OCI-LY1 (cell line): ENCODE data around the gene HEY2.

ENCODE experiments used
- H2AFZ ChIP-seq: fragments of 200-600 bp; sonication (generic), shearing (Covaris generic); 2 replicates; pipeline ENCODE4 v1.6.0; 2014; ENCODE audit warnings: antibody characterized with exemption, mild to moderate bottlenecking, low read length
- H3F3A ChIP-seq: fragments of 200-600 bp; sonication (generic), shearing (Covaris generic); 2 replicates; pipeline ENCODE4 v1.6.0; 2014; ENCODE audit warnings: mild to moderate bottlenecking, antibody characterized with exemption, low read length, moderate library complexity; ENCODE audit not compliant: insufficient read depth
- H3K27ac ChIP-seq: fragments of 200-600 bp; sonication (generic); 2 replicates; pipeline ENCODE4 v1.5.1; 2014; ENCODE audit warnings: low read length, mixed run types, mild to moderate bottlenecking, low read depth; ENCODE audit not compliant: poor library complexity, severe bottlenecking
- H3K27me3 ChIP-seq: fragments of 200-600 bp; sonication (generic); 2 replicates; pipeline ENCODE4 v1.6.0; 2014; ENCODE audit warnings: antibody characterized with exemption, mild to moderate bottlenecking, low read length, moderate library complexity; ENCODE audit not compliant: insufficient read depth
- H3K36me3 ChIP-seq: fragments of 200-600 bp; sonication (generic); 2 replicates; pipeline ENCODE4 v1.6.1; 2014; ENCODE audit warnings: mild to moderate bottlenecking, antibody characterized with exemption, low read length, moderate library complexity, mixed read lengths; ENCODE audit not compliant: insufficient read depth
- H3K4me1 ChIP-seq: fragments of 200-600 bp; sonication (generic); 2 replicates; pipeline ENCODE4 v1.5.1; 2014; ENCODE audit warnings: mild to moderate bottlenecking, low read length, moderate library complexity; ENCODE audit not compliant: insufficient read depth, severe bottlenecking
- H3K4me2 ChIP-seq: fragments of 200-600 bp; sonication (generic), shearing (Covaris generic); 2 replicates; pipeline ENCODE4 v1.6.1; 2014; ENCODE audit warnings: low read length
- H3K4me3 ChIP-seq: fragments of 200-600 bp; sonication (generic); 2 replicates; pipeline ENCODE4 v1.5.1; 2014; ENCODE audit warnings: low read length, low read depth, mild to moderate bottlenecking, mixed read lengths; ENCODE audit not compliant: poor library complexity, severe bottlenecking
- H3K79me2 ChIP-seq: fragments of 200-600 bp; shearing (Covaris generic); 2 replicates; pipeline ENCODE4 v1.6.1; 2016; ENCODE audit warnings: mixed run types, low read length, mixed read lengths; ENCODE audit not compliant: insufficient read depth
- H3K9ac ChIP-seq: fragments of 200-600 bp; sonication (generic), shearing (Covaris generic); 2 replicates; pipeline ENCODE4 v1.6.1; 2014; ENCODE audit warnings: mild to moderate bottlenecking, low read length, mixed read lengths
- H3K9me2 ChIP-seq: fragments of 200-600 bp; sonication (generic), shearing (Covaris generic); 2 replicates; pipeline ENCODE4 v1.6.1; 2014; ENCODE audit warnings: low read depth, mild to moderate bottlenecking, low read length, mixed read lengths
- H3K9me3 ChIP-seq: fragments of 200-600 bp; shearing (Covaris generic); 2 replicates; pipeline ENCODE4 v1.6.1; 2014; ENCODE audit warnings: low read length, mixed read lengths
- H4K20me1 ChIP-seq: fragments of 200-600 bp; sonication (generic), shearing (Covaris generic); 2 replicates; pipeline ENCODE4 v1.6.0; 2016; ENCODE audit warnings: mild to moderate bottlenecking, low read length; ENCODE audit not compliant: insufficient read depth
- CTCF ChIP-seq: fragments of 200-600 bp; sonication (generic), shearing (Covaris generic); IDR thresholded peaks from 2 replicates; pipeline ENCODE4 v1.5.1; 2017; ENCODE audit warnings: mild to moderate bottlenecking, antibody characterized with exemption, low read length, moderate library complexity, mixed read lengths
- EZH2 ChIP-seq: fragments of 200-600 bp; sonication (generic), shearing (Covaris generic); IDR thresholded peaks from 2 replicates; pipeline ENCODE4 v1.8.0; 2017; ENCODE audit warnings: borderline replicate concordance, mixed run types, mild to moderate bottlenecking, antibody characterized with exemption, low read length, moderate library complexity, mixed read lengths

Gene HEY2

GRCh38 chr6:125727216-125727615 is 22.2 kb upstream of the HEY2 start:
- H2AFZ ChIP-seq, result no peak overlapping the region
- no peaks in the 10 kb centered on the region for H3K79me2 ChIP-seq
- H3K4me1 ChIP-seq, result peaks cover 30% of the 10 kb centered on the region
- no peaks in the 10 kb centered on the region for H4K20me1 ChIP-seq
- H3K4me2 ChIP-seq, result no peak overlapping the region
- no peaks in the 10 kb centered on the region for H3K27me3 ChIP-seq
- no peaks in the 10 kb centered on the region for H3F3A ChIP-seq
- H3K27ac ChIP-seq, result no peak overlapping the region
- no peak overlapping the region for H3K4me3 ChIP-seq
- TF ChIP-seq CTCF (no peak), EZH2 (no peak)
- no peaks in the 10 kb centered on the region for H3K9me2 ChIP-seq
- H3K9ac ChIP-seq, result no peak overlapping the region
- H3K9me3 ChIP-seq, result peaks cover 3% of the 10 kb centered on the region; the same call in 1 of the 2 replicates
- no peaks in the 10 kb centered on the region; the same call in 1 of the 2 replicates for H3K36me3 ChIP-seq

GRCh38 chr6:125728739-125729138 is 20.7 kb upstream of the HEY2 start:
- no peak overlapping the region for H2AFZ ChIP-seq
- H4K20me1 ChIP-seq, result no peaks in the 10 kb centered on the region
- peaks cover 3% of the 10 kb centered on the region; the same call in 1 of the 2 replicates for H3K9me3 ChIP-seq
- no peak for TF ChIP-seq CTCF
- H3K9me2 ChIP-seq, result no peaks in the 10 kb centered on the region
- H3F3A ChIP-seq, result no peaks in the 10 kb centered on the region
- H3K27ac ChIP-seq, result peak overlapping the region; percentile 10
- H3K4me1 ChIP-seq, result peaks cover 37% of the 10 kb centered on the region
- no peaks in the 10 kb centered on the region; the same call in 1 of the 2 replicates for H3K36me3 ChIP-seq
- no peak overlapping the region for H3K4me2 ChIP-seq
- no peaks in the 10 kb centered on the region for H3K27me3 ChIP-seq
- H3K79me2 ChIP-seq, result no peaks in the 10 kb centered on the region
- H3K9ac ChIP-seq, result no peak overlapping the region
- H3K4me3 ChIP-seq, result no peak overlapping the region

- H4K20me1 ChIP-seq, result no peaks in the 10 kb centered on the region
- H3K9me3 ChIP-seq, result peaks cover 3% of the 10 kb centered on the region; the same call in 1 of the 2 replicates
- no peaks in the 10 kb centered on the region for H3F3A ChIP-seq
- H3K9ac ChIP-seq, result no peak overlapping the region
- no peaks in the 10 kb centered on the region for H3K9me2 ChIP-seq
- no peak overlapping the region for H3K4me3 ChIP-seq
- H3K4me2 ChIP-seq, result no peak overlapping the region
- no peak overlapping the region for H3K27ac ChIP-seq
- H2AFZ ChIP-seq, result no peak overlapping the region
- peaks cover 48% of the 10 kb centered on the region for H3K4me1 ChIP-seq
- H3K36me3 ChIP-seq, result no peaks in the 10 kb centered on the region; the same call in 1 of the 2 replicates
- H3K79me2 ChIP-seq, result no peaks in the 10 kb centered on the region
- no peaks in the 10 kb centered on the region for H3K27me3 ChIP-seq
- TF ChIP-seq EZH2, result no peak
- TF ChIP-seq CTCF, result no peak
Observed at GRCh38 chr6:125729983-125730382, 19.4 kb upstream of the HEY2 start.
